Stimulated activated CD8-positive, alpha-beta memory T cell treated with anti-CD3 and anti-CD28 coated beads, Interleukin-12 subunit alpha, Interleukin-12 subunit beta, amount 100 ng/mL, for 24 hours (primary cell): Measurements from ENCODE around the gene SNX12.
"Not testable (repeated sequence)": the region's sequence is repeated elsewhere in the genome, so short reads cannot be mapped to it uniquely, and the experiment has no call there.

ENCODE experiments used
- DNase-seq: peaks from one replicate; pipeline ENCODE4 v3.0.0-alpha.2; 2020; ENCODE audit errors: extremely low read depth

SNX12 gene

GRCh38 chrX:71091263-71091662 lies 23.1 kb upstream of the SNX12 start:
- no peak for DNase-seq

- no peak for DNase-seq
Observed at GRCh38 chrX:71085900-71086299, 17.8 kb upstream of the SNX12 start.

DNA sequence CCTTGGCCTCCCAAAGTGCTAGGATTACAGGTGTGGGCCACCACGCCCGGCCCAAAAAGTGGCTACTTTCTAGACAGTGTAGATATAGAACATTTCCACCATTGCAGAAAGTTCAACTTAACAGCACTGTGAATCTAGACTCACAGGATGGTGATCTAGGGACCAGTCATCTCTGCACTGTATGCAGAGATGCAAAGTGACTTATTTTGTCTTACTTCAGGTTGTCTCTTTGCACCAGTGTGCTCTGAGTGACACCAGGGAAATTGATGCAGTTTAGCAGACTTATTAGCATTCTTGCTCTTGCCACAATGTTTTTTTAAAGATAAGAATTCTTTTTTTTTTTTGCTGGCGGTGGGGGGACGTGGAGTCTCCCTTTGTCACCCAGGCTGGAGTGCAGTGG lies 14.7 kb upstream of the SNX12 start:
- DNase-seq = no peak

GRCh38 chrX:71082124-71082647 lies 14.1 kb upstream of the SNX12 start:
- DNase-seq = no peak

DNA sequence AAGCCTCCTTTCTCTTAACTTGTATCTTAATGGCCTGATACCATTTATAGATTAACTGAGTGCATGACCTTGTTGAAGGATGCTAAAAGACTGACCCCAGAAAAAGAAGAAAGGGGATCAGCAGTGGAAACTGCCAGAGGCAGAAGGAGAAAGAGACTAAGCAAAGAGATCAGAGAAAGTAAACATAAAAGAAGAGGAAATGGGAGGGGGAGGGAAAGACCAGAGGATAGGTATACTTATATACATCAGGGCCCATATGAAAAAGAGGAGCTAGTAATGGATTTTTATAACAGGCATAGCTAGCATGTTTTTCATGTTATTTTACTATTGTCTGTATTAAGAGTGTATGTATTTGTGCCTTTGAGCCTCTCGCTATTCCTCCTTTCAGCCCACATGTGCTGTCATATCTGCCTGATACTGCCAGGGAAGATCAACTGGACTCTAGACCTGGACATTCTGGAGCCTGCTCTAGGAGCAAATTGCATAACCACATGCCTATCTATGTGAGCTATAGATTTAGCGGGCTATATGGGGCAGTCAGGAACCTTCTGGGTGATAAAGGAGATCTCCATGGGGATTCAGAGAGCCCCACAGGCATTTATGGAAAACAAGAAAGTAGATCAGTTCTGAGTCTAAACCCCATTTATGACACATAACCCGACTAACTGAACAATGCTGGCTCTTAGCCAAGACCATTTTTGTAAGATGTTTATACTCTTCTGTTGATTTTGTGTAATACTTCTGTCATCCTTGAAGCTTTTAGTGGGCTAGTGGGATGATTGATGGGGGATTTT lies 13.4 kb upstream of the SNX12 start:
- DNase-seq = no peak

GRCh38 chrX:71070531-71070930 lies 2.4 kb upstream of the SNX12 start:
- DNase-seq = no peak

GRCh38 chrX:71067712-71068043 lies 456 bp downstream of the SNX12 start:
- no peak for DNase-seq

DNA sequence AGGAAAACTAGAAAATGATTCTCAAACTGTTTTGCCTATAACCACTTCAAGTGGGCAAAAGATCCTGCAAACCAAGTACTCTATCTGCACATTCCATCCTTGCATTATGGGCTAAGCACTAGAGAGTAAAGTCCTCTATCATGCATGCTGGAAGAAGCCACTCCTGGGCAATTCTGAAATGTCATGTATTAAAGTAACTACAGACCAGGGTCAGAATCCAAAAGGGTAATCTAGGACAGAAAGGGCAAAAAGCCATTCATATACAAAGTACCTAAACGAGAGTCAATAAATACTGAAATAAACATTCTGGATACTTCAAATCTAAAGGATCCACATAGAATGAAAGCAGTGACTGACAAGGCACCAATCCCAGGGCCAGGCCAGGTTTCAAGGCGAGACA lies 1.0 kb downstream of the SNX12 start:
- DNase-seq = no peak

DNA sequence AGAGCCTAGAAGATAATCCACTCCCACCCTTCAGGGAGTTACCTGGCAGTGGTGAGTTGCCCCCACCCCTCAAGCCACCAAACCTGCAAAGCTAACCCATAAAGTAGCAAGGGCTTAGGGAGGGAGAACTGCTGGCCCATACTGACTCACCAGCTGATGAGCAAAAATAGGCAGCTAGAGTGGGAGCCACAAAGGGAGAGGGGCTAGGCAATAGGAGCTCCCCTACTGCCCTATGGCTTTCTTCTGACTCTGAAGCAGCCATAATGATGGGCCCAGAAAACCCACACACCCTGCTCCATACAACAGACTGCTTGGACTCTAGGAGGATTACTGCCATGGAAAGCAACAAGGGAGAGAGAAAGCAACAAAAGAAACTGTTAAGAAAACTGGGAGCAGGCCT lies 8.0 kb downstream of the SNX12 start:
- DNase-seq = no peak

DNA sequence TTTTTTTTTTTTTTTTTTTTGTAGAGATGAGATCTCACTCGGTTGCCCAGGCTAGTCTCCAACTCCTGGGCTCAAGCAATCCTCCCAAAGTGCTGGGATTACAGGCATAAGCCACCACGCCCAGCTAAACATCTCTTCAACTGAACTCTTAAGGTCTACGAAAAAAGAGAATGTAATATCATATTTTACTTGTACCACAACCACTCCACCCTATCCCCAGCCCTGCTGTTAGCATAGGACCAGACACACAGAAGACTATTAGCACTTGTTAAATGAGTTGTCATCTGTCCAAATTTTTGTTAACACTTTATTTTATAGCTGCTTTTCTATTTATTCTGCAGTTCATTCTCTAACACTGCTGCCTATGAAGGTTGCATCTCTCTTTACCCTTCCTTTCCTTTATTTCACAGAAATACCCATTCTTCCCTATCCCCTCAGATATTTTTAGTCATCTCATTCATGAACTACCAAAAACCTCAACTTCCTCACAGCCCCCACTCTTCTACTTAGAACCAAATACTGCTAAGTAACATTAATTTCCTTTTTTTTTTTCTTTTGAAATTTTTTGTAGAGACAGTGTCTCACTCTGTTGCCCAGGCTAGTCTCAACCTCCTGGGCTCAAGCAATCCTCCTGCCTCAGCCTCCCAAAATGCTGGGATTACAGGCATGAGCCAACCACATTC lies 10.1 kb downstream of the SNX12 start:
- DNase-seq = no peak

GRCh38 chrX:71056867-71057266 lies 11.3 kb downstream of the SNX12 start:
- DNase-seq = no peak

- no peak for DNase-seq
Observed at GRCh38 chrX:71053217-71053621, 14.9 kb downstream of the SNX12 start.

- no peak for DNase-seq
Observed at GRCh38 chrX:71052721-71053120, 15.4 kb downstream of the SNX12 start.

DNA sequence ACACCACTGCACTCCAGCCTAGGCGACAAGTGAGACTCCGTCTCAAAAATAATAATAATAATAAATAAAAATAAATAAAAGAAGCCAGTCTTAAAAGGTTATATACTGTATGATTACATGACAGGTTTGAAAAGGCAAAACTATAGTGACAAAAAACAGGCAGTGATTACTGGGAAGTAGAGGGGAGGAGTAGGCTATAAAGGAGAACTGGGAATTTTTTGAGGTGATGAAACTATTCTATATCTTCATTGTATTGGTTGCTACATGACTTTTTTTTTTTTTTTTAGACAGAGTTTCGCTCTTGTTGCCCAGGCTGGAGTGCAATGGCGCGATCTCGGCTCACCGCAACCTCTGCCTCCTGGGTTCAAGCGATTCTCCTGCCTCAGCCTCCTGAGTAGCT lies 20.2 kb downstream of the SNX12 start:
- not testable (repeated sequence) for DNase-seq

DNA sequence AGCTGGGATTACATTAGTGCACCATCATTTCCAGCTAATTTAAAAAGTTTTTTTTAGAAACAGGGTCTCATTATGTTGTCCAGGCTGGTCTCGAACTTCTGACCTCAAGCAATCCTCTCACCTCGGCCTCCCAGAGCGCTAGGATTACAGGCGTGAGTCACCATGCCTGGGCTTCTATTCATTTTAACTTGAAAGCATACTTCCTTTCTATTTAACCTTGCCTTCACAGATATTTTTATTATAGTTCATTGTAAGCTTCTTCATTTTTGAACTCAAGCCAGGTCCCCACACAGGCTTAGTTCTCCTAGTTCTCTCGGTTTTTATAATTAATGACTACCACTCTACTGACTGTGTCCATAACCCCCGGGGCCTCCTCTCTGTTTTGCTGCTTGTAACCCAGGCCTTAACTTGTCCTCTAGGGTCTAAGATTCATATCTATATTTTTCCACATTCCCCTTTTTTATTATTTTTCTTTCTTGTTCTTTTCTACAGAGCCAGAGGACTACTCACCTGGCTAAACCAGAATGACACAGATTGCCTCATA lies 50.7 kb downstream of the SNX12 start:
- DNase-seq = no peak
